ENCODE data around the gene CHADL. TPM values are rescaled to one million over a fixed set of nuclear protein-coding genes. Genes with fewer than 3 reads are reported as not detected.

CHADL gene
- total and polyA plus RNA-seq, 9 of the 15 experiments (the other 6 are each of a cell fraction or from before 2014, with no cell fraction given) = not detected

DNA sequence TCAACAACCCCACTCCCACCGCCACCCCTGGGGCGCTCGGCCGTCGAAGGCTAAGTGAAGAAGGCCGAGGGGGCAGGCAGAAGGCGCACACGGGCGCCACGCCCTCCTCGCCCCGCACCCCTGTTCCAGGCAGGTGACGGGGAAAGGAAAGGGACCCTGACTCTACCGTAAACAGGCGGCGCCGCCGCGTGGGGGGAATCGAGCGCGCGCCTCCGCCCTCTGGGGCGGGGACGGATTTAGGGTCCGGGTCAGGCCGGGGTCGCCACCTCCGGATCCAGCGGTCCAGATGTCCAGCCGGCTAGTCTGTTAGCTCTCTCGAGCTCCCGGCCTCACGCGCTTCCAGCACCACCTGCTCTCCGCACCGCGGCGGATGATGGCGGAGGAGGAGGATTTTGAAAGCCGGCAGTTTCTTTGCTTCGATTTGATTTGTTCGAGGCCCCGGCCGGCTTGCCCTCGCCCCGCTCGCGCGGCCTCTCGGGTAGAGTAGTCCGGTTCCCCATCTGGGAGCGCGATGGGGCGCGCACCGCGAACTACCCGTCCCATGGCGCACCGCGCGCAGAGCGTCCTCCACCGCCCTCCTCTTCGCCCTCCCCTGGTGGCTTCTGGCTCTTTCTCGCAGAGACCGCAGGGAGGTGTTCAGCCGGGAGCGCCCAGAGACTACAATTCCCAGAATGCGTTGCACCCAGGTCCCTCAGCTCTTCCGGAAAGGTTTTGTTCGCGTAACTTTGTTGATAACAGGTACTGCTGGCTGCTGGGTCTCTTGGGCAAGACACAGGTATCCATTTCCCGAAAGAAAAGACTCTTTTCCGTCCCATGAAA, 45.3 kb upstream of the CHADL start, which contains the start of gene RANGAP1:
TSS of gene RANGAP1 (minus strand) at position 368 of the 819 bp plus-strand sequence. CDS start 5,143 bp downstream, outside the sequence.
- Histone ChIP-seq H3K4me3 (peak within 1 kb of the TSS; percentile 96), H3K27me3 (ENCODE audit: control insufficient read depth in 2 of 2, insufficient read depth in 2 of 2, low read length in 2 of 2) (no peaks in the 10 kb centered on the region), H3K9ac (ENCODE audit: insufficient read depth in 1 of 2, low read depth in 2 of 2, low read length in 2 of 2) (peak within 1 kb of the TSS; percentile 89 to 96), H2AFZ (ENCODE audit: low read depth, low read length) (peak within 1 kb of the TSS; percentile 98), H3K9me3 (replicated peaks; ENCODE audit: control insufficient read depth, insufficient read depth, low read depth, low read length) (no peaks in the 10 kb centered on the region), H3K36me3 (ENCODE audit: control insufficient read depth, insufficient read depth, low read length) (peaks cover 33% of the 10 kb centered on the region), H3K9me1 (ENCODE audit: control insufficient read depth, insufficient read depth, low read length) (no peaks in the 10 kb centered on the region), H3K4me1 (replicated peaks in 1 of 2; ENCODE audit: control insufficient read depth in 2 of 2, insufficient read depth in 2 of 2, low read length in 2 of 2) (peaks cover 12 to 20% of the 10 kb centered on the region in 2 experiments), H3K4me2 (ENCODE audit: insufficient read depth, low read length) (peak within 1 kb of the TSS; percentile 96), H4K20me1 (replicated peaks; ENCODE audit: control insufficient read depth, insufficient read depth, low read length) (no peaks in the 10 kb centered on the region), H3K27ac (ENCODE audit: extremely low read depth, low read depth, low read length) (peak within 1 kb of the TSS; percentile 97), H3K79me2 (ENCODE audit: control insufficient read depth, insufficient read depth, low read length) (peaks cover 41% of the 10 kb centered on the region)
- under 1% methylated on average over 69 of the region's 77 CpGs for WGBS (ENCODE audit: insufficient coverage, low coverage, missing lambda C conversion rate)
- POLR2A ChIA-PET = interaction anchor here (0.6 to 1.3 kb wide), 6 partner anchors 17 to 334 kb away, joined by 3 to 8 read pairs (median 4); no protein-coding TSS in a partner anchor
- ATAC-seq = peak; percentile 99
- no TSS peak for BruUV-seq (replicated peaks)
- DNase-seq (ENCODE audit: extremely low read depth in 1 of 4, low spot score in 3 of 4) = peak; percentile 88 to 97 (median 92)
- intact Hi-C loops (cut with micrococcal nuclease) = loop anchor here (5.0 to 10.0 kb wide), 2 partner anchors 96 to 179 kb away; partner anchors contain the start of genes ACO2, PHF5A and TEF
- FAIRE-seq = peak; percentile 97
- in situ Hi-C loops (cut with MboI) = no loop called here
- CTCF ChIA-PET (ENCODE audit: low intra/inter-chr PET ratio) = no interaction called here
- no peak for TF ChIP-seq NCOA4 (IDR thresholded peaks at IDR 0.05; ENCODE audit: partially characterized antibody)
- TF ChIP-seq GABPB2 (CRISPR knock-in tag; conservative IDR thresholded peaks at IDR 0.05) = no peak
- TF ChIP-seq HDAC1 (IDR thresholded peaks at IDR 0.05) = peak in 1 of 2 experiments; percentile 81; a peak in 2 of 4 replicates
- TF ChIP-seq, protein P1, sequence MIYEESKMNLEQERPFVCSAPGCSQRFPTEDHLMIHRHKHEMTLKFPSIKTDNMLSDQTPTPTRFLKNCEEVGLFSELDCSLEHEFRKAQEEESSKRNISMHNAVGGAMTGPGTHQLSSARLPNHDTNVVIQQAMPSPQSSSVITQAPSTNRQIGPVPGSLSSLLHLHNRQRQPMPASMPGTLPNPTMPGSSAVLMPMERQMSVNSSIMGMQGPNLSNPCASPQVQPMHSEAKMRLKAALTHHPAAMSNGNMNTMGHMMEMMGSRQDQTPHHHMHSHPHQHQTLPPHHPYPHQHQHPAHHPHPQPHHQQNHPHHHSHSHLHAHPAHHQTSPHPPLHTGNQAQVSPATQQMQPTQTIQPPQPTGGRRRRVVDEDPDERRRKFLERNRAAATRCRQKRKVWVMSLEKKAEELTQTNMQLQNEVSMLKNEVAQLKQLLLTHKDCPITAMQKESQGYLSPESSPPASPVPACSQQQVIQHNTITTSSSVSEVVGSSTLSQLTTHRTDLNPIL (CRISPR knock-in tag; IDR thresholded peaks at IDR 0.05) = no peak
- TF ChIP-seq TARDBP (IDR thresholded peaks at IDR 0.05) = no peak
- TF ChIP-seq ZNF668 (CRISPR knock-in tag; IDR thresholded peaks at IDR 0.05) = no peak
- TF ChIP-seq, protein P2, sequence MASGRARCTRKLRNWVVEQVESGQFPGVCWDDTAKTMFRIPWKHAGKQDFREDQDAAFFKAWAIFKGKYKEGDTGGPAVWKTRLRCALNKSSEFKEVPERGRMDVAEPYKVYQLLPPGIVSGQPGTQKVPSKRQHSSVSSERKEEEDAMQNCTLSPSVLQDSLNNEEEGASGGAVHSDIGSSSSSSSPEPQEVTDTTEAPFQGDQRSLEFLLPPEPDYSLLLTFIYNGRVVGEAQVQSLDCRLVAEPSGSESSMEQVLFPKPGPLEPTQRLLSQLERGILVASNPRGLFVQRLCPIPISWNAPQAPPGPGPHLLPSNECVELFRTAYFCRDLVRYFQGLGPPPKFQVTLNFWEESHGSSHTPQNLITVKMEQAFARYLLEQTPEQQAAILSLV (tag; IDR thresholded peaks at IDR 0.05) = no peak
- no peak for TF ChIP-seq PURB (CRISPR knock-in tag; IDR thresholded peaks at IDR 0.05; ENCODE audit: low read depth)
- TF ChIP-seq, protein P3, sequence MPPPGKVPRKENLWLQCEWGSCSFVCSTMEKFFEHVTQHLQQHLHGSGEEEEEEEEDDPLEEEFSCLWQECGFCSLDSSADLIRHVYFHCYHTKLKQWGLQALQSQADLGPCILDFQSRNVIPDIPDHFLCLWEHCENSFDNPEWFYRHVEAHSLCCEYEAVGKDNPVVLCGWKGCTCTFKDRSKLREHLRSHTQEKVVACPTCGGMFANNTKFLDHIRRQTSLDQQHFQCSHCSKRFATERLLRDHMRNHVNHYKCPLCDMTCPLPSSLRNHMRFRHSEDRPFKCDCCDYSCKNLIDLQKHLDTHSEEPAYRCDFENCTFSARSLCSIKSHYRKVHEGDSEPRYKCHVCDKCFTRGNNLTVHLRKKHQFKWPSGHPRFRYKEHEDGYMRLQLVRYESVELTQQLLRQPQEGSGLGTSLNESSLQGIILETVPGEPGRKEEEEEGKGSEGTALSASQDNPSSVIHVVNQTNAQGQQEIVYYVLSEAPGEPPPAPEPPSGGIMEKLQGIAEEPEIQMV (tag; conservative IDR thresholded peaks at IDR 0.05; ENCODE audit: low read depth) = no peak
- peak; percentile 62 for TF ChIP-seq FIP1L1 (IDR thresholded peaks at IDR 0.05; ENCODE audit: low read depth, low read length, poor library complexity, severe bottlenecking)
- TF ChIP-seq YY1 (IDR thresholded peaks at IDR 0.05; ENCODE audit: borderline replicate concordance in 1 of 3, control insufficient read depth in 1 of 3, extremely low read depth in 1 of 3, insufficient read depth in 3 of 3, insufficient read length in 1 of 3, insufficient replicate concordance in 2 of 3, low read depth in 1 of 3, low read length in 2 of 3) = peak; percentile 41 to 93 (median 87)
- TF ChIP-seq, protein P4, sequence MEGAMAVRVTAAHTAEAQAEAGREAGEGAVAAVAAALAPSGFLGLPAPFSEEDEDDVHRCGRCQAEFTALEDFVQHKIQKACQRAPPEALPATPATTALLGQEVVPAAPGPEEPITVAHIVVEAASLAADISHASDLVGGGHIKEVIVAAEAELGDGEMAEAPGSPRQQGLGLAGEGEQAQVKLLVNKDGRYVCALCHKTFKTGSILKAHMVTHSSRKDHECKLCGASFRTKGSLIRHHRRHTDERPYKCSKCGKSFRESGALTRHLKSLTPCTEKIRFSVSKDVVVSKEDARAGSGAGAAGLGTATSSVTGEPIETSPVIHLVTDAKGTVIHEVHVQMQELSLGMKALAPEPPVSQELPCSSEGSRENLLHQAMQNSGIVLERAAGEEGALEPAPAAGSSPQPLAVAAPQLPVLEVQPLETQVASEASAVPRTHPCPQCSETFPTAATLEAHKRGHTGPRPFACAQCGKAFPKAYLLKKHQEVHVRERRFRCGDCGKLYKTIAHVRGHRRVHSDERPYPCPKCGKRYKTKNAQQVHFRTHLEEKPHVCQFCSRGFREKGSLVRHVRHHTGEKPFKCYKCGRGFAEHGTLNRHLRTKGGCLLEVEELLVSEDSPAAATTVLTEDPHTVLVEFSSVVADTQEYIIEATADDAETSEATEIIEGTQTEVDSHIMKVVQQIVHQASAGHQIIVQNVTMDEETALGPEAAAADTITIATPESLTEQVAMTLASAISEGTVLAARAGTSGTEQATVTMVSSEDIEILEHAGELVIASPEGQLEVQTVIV (CRISPR knock-in tag; IDR thresholded peaks at IDR 0.05; ENCODE audit: borderline replicate concordance) = no peak
- no peak for TF ChIP-seq ZFP36 (IDR thresholded peaks at IDR 0.05; ENCODE audit: low read depth, low read length, partially characterized antibody)
- TF ChIP-seq PHB2 (IDR thresholded peaks at IDR 0.05; ENCODE audit: low read depth) = no peak
